ENCODE measurements around the gene PUSL1.

Gene PUSL1

GRCh38 chr1:1268284-1268682 lies 40.1 kb upstream of the PUSL1 start (continued):
- TF ChIP-seq ZNF398 (tag by site-specific recombination; IDR thresholded peaks at IDR 0.05) (no peak), ZNF335 (tag by site-specific recombination; conservative IDR thresholded peaks at IDR 0.05) (no peak), ZNF626 (tag by site-specific recombination; IDR thresholded peaks at IDR 0.05) (no peak), ZNF501 (tag by site-specific recombination; IDR thresholded peaks at IDR 0.05) (no peak), ZNF596 (tag by site-specific recombination; IDR thresholded peaks at IDR 0.05) (no peak), ZNF169 (tag by site-specific recombination; IDR thresholded peaks at IDR 0.05) (no peak), ZNF692 (tag by site-specific recombination; IDR thresholded peaks at IDR 0.05) (no peak), ZNF555 (tag by site-specific recombination; conservative IDR thresholded peaks at IDR 0.05) (no peak), ZNF791 (tag by site-specific recombination; IDR thresholded peaks at IDR 0.05) (no peak), ZNF510 (tag by site-specific recombination; IDR thresholded peaks at IDR 0.05; ENCODE audit: insufficient replicate concordance) (no peak), ZNF19 (tag by site-specific recombination; IDR thresholded peaks at IDR 0.05; ENCODE audit: low read depth) (no peak), GLIS1 (tag by site-specific recombination; IDR thresholded peaks at IDR 0.05) (no peak), CTCF (tag by site-specific recombination; IDR thresholded peaks at IDR 0.05) (no peak), ZNF394 (tag by site-specific recombination; IDR thresholded peaks at IDR 0.05; ENCODE audit: borderline replicate concordance) (no peak), ZNF280C (tag by site-specific recombination; IDR thresholded peaks at IDR 0.05) (no peak)

GRCh38 chr1:1270813-1271212 lies 37.6 kb upstream of the PUSL1 start:
- H3K27ac ChIP-seq (ENCODE audit: extremely low read depth, low read depth, low read length), result no peak overlapping the region; the same call in 1 of the 2 replicates
- POLR2A ChIA-PET, result no interaction called here

More at GRCh38 chr1:1270813-1271212, 37.6 kb upstream of the PUSL1 start:
- CTCF ChIA-PET, result interaction anchor here (0.5 to 1.7 kb wide), 6 partner anchors 20 to 943 kb away, joined by 3 to 4 read pairs (median 3); no protein-coding TSS in a partner anchor
- Histone ChIP-seq H3K4me1 (ENCODE audit: control insufficient read depth, insufficient read depth, low read length) (0 out of 2 replicates have a peak, but pooled peaks cover 4% of the 10 kb centered on the region), H3K36me3 (ENCODE audit: control insufficient read depth in 2 of 2, insufficient read depth in 1 of 2, low read length in 2 of 2) (peaks cover 7 to 63% of the 10 kb centered on the region in 2 experiments; a peak in 2 of 3 replicates), H3K4me3 (ENCODE audit: low read depth, low read length) (no peak overlapping the region), H3K9me3 (ENCODE audit: control insufficient read depth, insufficient read depth, low read depth, low read length) (no peaks in the 10 kb centered on the region)
- TF ChIP-seq ZNF664 (tag by site-specific recombination; IDR thresholded peaks at IDR 0.05) (no peak), EGR2 (tag by site-specific recombination; IDR thresholded peaks at IDR 0.05; ENCODE audit: low read depth) (peak; percentile 70), PRDM6 (tag by site-specific recombination; IDR thresholded peaks at IDR 0.05) (no peak), GLIS2 (tag by site-specific recombination; IDR thresholded peaks at IDR 0.05) (peak; percentile 46; the same call in 1 of the 2 replicates), GLIS1 (tag by site-specific recombination; IDR thresholded peaks at IDR 0.05) (peak; percentile 89), MYNN (tag by site-specific recombination; IDR thresholded peaks at IDR 0.05; ENCODE audit: borderline replicate concordance) (no peak), ZFHX2 (tag by site-specific recombination; conservative IDR thresholded peaks at IDR 0.05) (peak; percentile 56), ZNF335 (tag by site-specific recombination; conservative IDR thresholded peaks at IDR 0.05) (peak; percentile 22; the same call in 1 of the 2 replicates), ZIC2 (tag by site-specific recombination; IDR thresholded peaks at IDR 0.05) (peak; percentile 54; the same call in 1 of the 2 replicates)

All from HEK293 (cell line).